ENCODE measurements around the gene IRX2. TPM values are rescaled to one million over a fixed set of nuclear protein-coding genes. Genes with fewer than 3 reads are reported as not detected.

IRX2 gene
- total RNA-seq, 1 donor from 2014 or later: 6.7 TPM

DNA sequence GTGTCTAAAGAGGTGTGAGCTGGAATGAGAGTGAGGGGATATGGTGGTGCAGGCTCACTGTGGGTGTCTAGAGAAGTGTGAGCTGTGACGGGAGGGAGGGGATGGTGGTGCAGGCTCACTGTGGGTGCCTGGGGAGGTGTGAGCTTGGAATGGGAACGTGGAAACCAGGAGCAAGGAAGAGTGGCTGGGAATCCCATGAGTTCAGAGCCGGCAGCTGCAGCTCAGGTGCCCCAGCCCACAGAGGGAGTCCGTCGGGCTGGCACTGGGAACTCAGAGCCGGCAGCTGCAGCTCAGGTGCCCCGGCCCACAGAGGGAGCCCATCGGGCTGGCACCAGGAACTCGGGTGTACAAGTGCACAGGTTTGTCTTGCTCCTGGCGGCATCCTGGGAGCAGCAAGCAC is 45.6 kb downstream of the IRX2 start:
- Histone ChIP-seq H3K4me3 (ENCODE audit: insufficient read depth, low read depth, low read length) (no peak overlapping the region), H3K79me2 (ENCODE audit: insufficient read depth, low read length) (no peaks in the 10 kb centered on the region), H3K9me3 (ENCODE audit: insufficient read depth, low read depth, low read length) (no peaks in the 10 kb centered on the region), H4K20me1 (ENCODE audit: insufficient read depth, low read length) (no peaks in the 10 kb centered on the region), H3K27me3 (ENCODE audit: insufficient read depth, low read length) (no peaks in the 10 kb centered on the region), H3K4me2 (ENCODE audit: low read length) (no peak overlapping the region), H3K27ac (ENCODE audit: low read depth, low read length) (no peak overlapping the region), H3K4me1 (ENCODE audit: insufficient read depth, low read length) (no peaks in the 10 kb centered on the region), H3K9ac (ENCODE audit: low read length) (no peak overlapping the region), H3K36me3 (ENCODE audit: insufficient read depth, low read length) (no peaks in the 10 kb centered on the region), H2AFZ (ENCODE audit: low read depth, low read length) (no peak overlapping the region)
- H3K9me3 Mint-ChIP-seq (ENCODE audit: unreplicated experiment): no peaks in the 10 kb centered on the region
- FAIRE-seq: no peak
- TF ChIP-seq EZH2 (IDR thresholded peaks at IDR 0.05; ENCODE audit: insufficient read depth, low read length): no peak
- no peak for TF ChIP-seq CTCF (IDR thresholded peaks at IDR 0.05; ENCODE audit: insufficient read depth, low read depth, low read length)
- H3K27me3 Mint-ChIP-seq (ENCODE audit: low read depth, unreplicated experiment): peaks cover 51% of the 10 kb centered on the region
- DNase-seq (ENCODE audit: low read depth): no peak
- H3K36me3 Mint-ChIP-seq (ENCODE audit: low read depth, unreplicated experiment): no peaks in the 10 kb centered on the region
- H3K27ac Mint-ChIP-seq (ENCODE audit: unreplicated experiment): no peak overlapping the region
- H3K4me1 Mint-ChIP-seq (ENCODE audit: low read depth, unreplicated experiment): no peaks in the 10 kb centered on the region
- no peak overlapping the region for H3K4me3 Mint-ChIP-seq (ENCODE audit: unreplicated experiment)

GRCh38 chr5:2704806-2705645 is 46.5 kb downstream of the IRX2 start:
- no peaks in the 10 kb centered on the region for H3K79me2 ChIP-seq (ENCODE audit: insufficient read depth, low read length)
- no peak overlapping the region for H3K4me3 ChIP-seq (ENCODE audit: insufficient read depth, low read depth, low read length)
- H3K9me3 ChIP-seq (ENCODE audit: insufficient read depth, low read depth, low read length): no peaks in the 10 kb centered on the region
- no peaks in the 10 kb centered on the region for H3K4me1 Mint-ChIP-seq (ENCODE audit: low read depth, unreplicated experiment)
- no peaks in the 10 kb centered on the region for H3K27me3 ChIP-seq (ENCODE audit: insufficient read depth, low read length)
- DNase-seq (ENCODE audit: low read depth): no peak
- no peaks in the 10 kb centered on the region for H3K36me3 ChIP-seq (ENCODE audit: insufficient read depth, low read length)
- FAIRE-seq: no peak
- H3K27me3 Mint-ChIP-seq (ENCODE audit: low read depth, unreplicated experiment): peaks cover 59% of the 10 kb centered on the region
- no peak overlapping the region for H2AFZ ChIP-seq (ENCODE audit: low read depth, low read length)
- no peak overlapping the region for H3K27ac ChIP-seq (ENCODE audit: low read depth, low read length)
- no peaks in the 10 kb centered on the region for H3K4me1 ChIP-seq (ENCODE audit: insufficient read depth, low read length)
- H4K20me1 ChIP-seq (ENCODE audit: insufficient read depth, low read length): no peaks in the 10 kb centered on the region
- H3K4me3 Mint-ChIP-seq (ENCODE audit: unreplicated experiment): no peak overlapping the region
- H3K27ac Mint-ChIP-seq (ENCODE audit: unreplicated experiment): no peak overlapping the region
- H3K9ac ChIP-seq (ENCODE audit: low read length): no peak overlapping the region
- TF ChIP-seq EZH2 (IDR thresholded peaks at IDR 0.05; ENCODE audit: insufficient read depth, low read length) (no peak), CTCF (IDR thresholded peaks at IDR 0.05; ENCODE audit: insufficient read depth, low read depth, low read length) (no peak)
- no peaks in the 10 kb centered on the region for H3K36me3 Mint-ChIP-seq (ENCODE audit: low read depth, unreplicated experiment)
- no peak overlapping the region for H3K4me2 ChIP-seq (ENCODE audit: low read length)
- H3K9me3 Mint-ChIP-seq (ENCODE audit: unreplicated experiment): no peaks in the 10 kb centered on the region

DNA sequence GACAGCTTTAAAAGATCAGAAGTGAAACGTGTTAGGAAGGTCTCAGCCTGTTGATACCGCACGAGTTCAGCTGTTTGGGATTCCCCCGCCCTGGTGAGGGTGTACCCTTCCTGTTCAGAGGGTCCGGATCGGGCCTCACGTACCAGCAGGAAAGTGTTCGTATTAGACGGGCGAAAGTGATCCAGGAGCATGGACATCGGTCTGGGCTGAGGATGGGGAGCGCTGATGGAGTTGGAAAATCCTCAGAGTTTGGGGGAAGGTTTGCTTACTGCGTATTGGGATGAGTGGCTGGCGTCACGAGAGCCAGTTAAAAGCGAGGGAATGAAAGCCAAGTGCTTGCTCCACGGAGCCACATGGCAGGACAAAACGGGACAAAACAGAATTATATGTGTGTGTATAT is 47.4 kb downstream of the IRX2 start:
- DNase-seq (ENCODE audit: low read depth): no peak
- no peak for FAIRE-seq
- Mint-ChIP-seq H3K36me3 (ENCODE audit: low read depth, unreplicated experiment) (no peaks in the 10 kb centered on the region), H3K27me3 (ENCODE audit: low read depth, unreplicated experiment) (peaks cover 58% of the 10 kb centered on the region), H3K4me3 (ENCODE audit: unreplicated experiment) (no peak overlapping the region), H3K9me3 (ENCODE audit: unreplicated experiment) (no peaks in the 10 kb centered on the region), H3K27ac (ENCODE audit: unreplicated experiment) (no peak overlapping the region), H3K4me1 (ENCODE audit: low read depth, unreplicated experiment) (no peaks in the 10 kb centered on the region)
- Histone ChIP-seq H3K79me2 (ENCODE audit: insufficient read depth, low read length) (no peaks in the 10 kb centered on the region), H2AFZ (ENCODE audit: low read depth, low read length) (no peak overlapping the region), H3K9me3 (ENCODE audit: insufficient read depth, low read depth, low read length) (no peaks in the 10 kb centered on the region), H3K9ac (ENCODE audit: low read length) (no peak overlapping the region), H3K4me2 (ENCODE audit: low read length) (no peak overlapping the region), H3K27me3 (ENCODE audit: insufficient read depth, low read length) (no peaks in the 10 kb centered on the region), H3K36me3 (ENCODE audit: insufficient read depth, low read length) (no peaks in the 10 kb centered on the region), H3K4me3 (ENCODE audit: insufficient read depth, low read depth, low read length) (no peak overlapping the region), H3K4me1 (ENCODE audit: insufficient read depth, low read length) (no peaks in the 10 kb centered on the region), H4K20me1 (ENCODE audit: insufficient read depth, low read length) (no peaks in the 10 kb centered on the region), H3K27ac (ENCODE audit: low read depth, low read length) (no peak overlapping the region)
- TF ChIP-seq CTCF (IDR thresholded peaks at IDR 0.05; ENCODE audit: insufficient read depth, low read depth, low read length) (no peak), EZH2 (IDR thresholded peaks at IDR 0.05; ENCODE audit: insufficient read depth, low read length) (no peak)

Data from astrocyte (in vitro differentiated cells and primary cell).